GM12873 (cell line): ENCODE measurements around the gene GDF7.

Source experiments
- TF ChIP-seq, protein P1 (sequence below): IDR thresholded peaks from 2 replicates; pipeline ENCODE4 v1.5.1; 2012; ENCODE audit warnings: low read depth, mild to moderate bottlenecking, moderate library complexity, low read length, control low read depth; ENCODE audit not compliant: insufficient read depth; ENCODE audit errors: missing control alignments

Gene GDF7

DNA sequence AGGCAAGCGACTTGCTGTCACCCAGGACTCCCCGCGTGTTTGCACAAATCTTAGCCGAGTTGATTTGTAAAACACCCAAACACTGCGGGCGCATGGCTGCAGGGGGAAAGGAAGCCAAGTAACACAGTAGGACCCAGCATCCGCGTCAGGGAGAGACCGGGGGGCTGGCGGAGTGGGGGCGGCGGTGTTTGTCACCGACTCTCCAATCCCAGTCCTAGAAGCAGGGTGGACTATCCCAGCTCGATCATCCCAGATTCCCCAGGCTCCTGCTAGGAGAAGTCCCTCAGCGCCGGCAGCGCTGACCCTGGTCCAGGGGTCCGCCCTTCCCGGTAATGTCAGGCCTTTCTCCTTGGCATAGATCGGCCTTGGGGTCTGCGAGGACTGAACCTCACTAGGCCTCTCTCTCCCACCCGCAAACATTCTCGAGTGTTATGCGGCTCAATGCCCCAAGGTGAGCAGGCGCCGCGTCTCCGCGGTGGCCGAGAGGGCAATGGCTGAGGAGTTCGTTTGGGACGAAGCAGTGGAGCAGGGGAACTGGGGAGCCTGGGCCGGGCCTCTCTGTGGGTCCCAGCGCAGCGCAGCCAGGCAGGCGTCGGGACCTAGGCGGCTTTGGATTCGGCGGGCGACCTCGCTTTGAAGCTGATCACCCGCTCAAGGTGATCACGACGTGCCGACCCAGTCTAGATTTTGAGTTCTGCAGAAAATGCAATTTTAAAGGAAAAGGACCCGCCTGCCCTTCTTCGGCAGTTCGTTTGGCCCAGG lies 1.5 kb upstream of the GDF7 start:
- TF ChIP-seq, protein P1, sequence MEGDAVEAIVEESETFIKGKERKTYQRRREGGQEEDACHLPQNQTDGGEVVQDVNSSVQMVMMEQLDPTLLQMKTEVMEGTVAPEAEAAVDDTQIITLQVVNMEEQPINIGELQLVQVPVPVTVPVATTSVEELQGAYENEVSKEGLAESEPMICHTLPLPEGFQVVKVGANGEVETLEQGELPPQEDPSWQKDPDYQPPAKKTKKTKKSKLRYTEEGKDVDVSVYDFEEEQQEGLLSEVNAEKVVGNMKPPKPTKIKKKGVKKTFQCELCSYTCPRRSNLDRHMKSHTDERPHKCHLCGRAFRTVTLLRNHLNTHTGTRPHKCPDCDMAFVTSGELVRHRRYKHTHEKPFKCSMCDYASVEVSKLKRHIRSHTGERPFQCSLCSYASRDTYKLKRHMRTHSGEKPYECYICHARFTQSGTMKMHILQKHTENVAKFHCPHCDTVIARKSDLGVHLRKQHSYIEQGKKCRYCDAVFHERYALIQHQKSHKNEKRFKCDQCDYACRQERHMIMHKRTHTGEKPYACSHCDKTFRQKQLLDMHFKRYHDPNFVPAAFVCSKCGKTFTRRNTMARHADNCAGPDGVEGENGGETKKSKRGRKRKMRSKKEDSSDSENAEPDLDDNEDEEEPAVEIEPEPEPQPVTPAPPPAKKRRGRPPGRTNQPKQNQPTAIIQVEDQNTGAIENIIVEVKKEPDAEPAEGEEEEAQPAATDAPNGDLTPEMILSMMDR = no peak

DNA sequence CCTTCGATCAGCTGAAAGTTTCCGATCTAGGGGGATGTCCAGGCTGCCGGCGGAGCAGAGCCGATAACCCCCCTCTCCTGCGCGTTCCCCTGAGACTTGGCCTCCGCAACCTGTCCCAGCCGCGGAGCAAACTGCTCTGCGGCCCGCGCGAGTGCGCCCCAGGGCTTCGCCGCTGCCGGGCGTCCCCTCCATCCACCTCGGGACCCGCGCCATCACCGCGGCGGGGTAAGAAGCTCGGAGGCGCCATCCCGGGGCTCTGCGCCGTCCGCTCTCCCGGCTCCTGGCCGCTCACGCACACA lies 990 bp upstream of the GDF7 start:
- TF ChIP-seq, protein P1 = no peak

DNA sequence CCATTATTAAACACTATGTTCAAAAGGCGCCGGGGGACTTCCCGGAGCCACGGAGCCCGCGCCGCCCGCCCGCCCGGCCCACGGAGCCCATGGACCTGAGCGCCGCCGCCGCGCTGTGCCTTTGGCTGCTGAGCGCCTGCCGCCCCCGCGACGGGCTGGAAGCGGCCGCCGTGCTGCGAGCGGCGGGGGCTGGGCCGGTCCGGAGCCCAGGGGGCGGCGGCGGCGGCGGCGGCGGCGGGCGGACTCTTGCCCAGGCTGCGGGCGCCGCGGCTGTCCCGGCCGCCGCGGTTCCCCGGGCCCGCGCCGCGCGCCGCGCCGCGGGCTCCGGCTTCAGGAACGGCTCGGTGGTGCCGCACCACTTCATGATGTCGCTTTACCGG lies 197 bp downstream of the GDF7 start:
- TF ChIP-seq, protein P1 = no peak

DNA sequence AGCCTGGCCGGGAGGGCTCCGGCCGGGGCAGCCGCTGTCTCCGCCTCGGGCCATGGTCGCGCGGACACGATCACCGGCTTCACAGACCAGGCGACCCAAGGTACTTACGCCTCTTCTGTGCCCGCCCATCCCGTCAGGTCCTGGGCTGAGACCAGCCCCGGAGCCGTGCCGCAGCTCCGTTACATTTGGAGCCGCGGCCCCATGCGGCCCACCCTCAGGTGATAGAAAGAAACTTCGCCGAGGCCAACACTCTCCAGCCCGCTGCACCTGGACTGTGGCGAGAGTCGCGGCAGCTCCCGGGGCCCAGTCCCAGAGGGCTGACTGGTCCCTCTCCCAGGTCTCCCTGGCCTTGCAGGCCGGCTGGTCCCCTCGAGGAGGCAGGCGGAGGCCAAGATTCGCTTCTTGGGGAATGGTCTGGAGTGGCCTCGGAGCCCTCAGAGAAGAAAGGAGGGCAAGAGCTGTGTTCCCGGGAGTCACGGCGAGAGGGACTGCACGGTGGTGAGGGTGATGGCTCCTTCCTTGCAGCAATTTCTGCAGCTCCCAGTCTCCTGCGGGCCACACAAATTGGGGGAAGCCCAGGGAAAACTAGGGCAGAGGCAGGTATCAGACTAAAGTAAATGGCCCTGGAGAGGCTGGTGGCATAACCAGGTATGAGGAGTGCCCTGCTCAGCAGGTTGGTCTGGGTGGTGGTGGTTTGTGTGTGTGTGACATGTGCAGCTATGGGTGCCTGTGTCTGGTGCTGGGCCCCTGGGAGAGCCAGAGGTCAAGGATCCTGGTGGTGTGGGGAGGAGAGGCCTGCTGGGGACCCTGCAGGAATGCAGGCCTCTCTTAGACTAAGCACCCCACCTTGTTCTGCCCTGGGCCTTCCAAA lies 822 bp downstream of the GDF7 start:
- TF ChIP-seq, protein P1 = no peak

DNA sequence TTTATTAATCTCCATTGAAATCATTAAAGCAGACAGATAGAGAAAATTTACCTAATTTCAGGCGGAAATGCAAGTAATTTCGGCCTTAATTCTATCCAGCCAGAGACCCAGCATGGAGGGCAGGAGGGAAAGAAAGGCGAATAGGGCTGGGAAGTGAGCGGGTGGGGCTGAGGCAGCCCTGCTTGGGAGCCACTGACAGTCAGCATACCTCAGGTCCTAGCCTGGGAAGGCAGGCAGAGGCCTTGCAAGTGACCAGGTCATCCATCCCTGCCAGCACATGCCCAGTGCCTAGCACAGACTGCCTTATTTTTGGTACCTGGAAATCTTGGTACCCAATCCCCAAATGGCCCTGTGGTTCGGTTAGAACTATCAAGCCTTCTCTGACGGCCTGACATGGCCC lies 1.5 kb downstream of the GDF7 start:
- TF ChIP-seq, protein P1 = no peak

DNA sequence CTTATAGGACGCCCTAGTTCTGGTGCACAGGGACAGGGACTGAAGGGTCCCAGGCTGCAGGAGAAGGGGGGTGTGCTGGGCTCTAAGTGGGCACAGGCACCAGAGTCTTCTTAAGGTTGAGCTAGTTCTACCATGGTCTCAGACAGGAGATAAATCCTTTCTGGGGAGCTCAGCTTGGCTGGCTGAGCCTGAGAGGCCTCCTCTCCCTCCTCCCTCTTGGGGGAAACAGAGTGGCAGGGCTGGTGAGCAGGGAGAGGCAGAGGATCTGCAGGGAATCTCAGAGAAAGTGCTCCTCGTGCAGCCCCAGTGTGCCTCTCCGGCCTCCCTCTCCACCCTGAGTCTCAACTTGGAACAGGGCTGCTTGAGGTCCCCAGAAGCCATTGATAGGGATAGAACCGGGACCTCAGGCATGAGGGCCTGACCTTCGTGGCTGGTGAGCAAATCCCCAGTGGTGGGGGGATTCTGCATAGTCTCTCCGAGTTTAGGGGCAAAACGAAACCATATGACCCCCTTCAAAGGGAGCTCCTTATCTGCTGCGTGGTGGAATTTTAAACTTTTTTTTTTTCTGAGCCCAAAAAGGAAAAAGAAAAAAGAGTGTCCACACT lies 2.0 kb downstream of the GDF7 start:
- TF ChIP-seq, protein P1 = no peak
